GM23338 (cell line): ENCODE results near the gene PLEKHG4B. TPM values are rescaled to one million over a fixed set of nuclear protein-coding genes. Genes with fewer than 3 reads are reported as not detected.

ENCODE experiments used
- ATAC-seq: fragments of 200-7000 bp; cut with Tn5 transposase; 3 replicates; pipeline ENCODE4 v1.9.1; 2020
- DNase-seq: peaks from one replicate; pipeline ENCODE4 v3.0.0-alpha.2; 2015; ENCODE audit warnings: low spot score
- H2AFZ ChIP-seq: fragments of 200-600 bp; sonication (generic); 2 replicates; pipeline ENCODE4 v1.8.0; 2016; ENCODE audit warnings: antibody characterized with exemption, mild to moderate bottlenecking, moderate library complexity
- H3F3A ChIP-seq: fragments of 200-600 bp; sonication (generic); replicated peaks from 2 replicates; pipeline ENCODE4 v1.8.0; 2017; ENCODE audit warnings: antibody characterized with exemption, mixed run types, low read depth
- H3K27ac ChIP-seq: fragments of 200-600 bp; sonication (generic); 2 replicates; pipeline ENCODE4 v1.6.1; 2016; ENCODE audit warnings: low read depth
- H3K27me3 ChIP-seq: fragments of 200-600 bp; sonication (generic); 2 replicates; pipeline ENCODE4 v1.8.0; 2016; ENCODE audit warnings: mild to moderate bottlenecking, mixed run types, moderate library complexity; ENCODE audit not compliant: insufficient read depth
- H3K36me3 ChIP-seq: fragments of 200-600 bp; sonication (generic); 2 replicates; pipeline ENCODE4 v1.8.0; 2016; ENCODE audit warnings: mild to moderate bottlenecking; ENCODE audit not compliant: insufficient read depth
- H3K4me1 ChIP-seq: fragments of 200-600 bp; sonication (generic); 2 replicates; pipeline ENCODE4 v1.8.0; 2016; ENCODE audit warnings: mild to moderate bottlenecking, moderate library complexity; ENCODE audit not compliant: insufficient read depth
- H3K4me2 ChIP-seq: fragments of 200-600 bp; sonication (generic); 2 replicates; pipeline ENCODE4 v1.7.1; 2017; ENCODE audit warnings: mixed run types
- H3K4me3 ChIP-seq: fragments of 200-600 bp; sonication (generic); 2 replicates; pipeline ENCODE4 v1.6.1; 2016; ENCODE audit warnings: mixed run types
- H3K79me2 ChIP-seq: fragments of 200-600 bp; sonication (generic); replicated peaks from 2 replicates; pipeline ENCODE4 v1.8.0; 2017; ENCODE audit warnings: mild to moderate bottlenecking; ENCODE audit not compliant: insufficient read depth
- H3K9me2 ChIP-seq: fragments of 200-600 bp; sonication (generic); 2 replicates; pipeline ENCODE4 v1.8.0; 2017; ENCODE audit not compliant: insufficient read depth
- H4K20me1 ChIP-seq: fragments of 200-600 bp; sonication (generic); replicated peaks from 2 replicates; pipeline ENCODE4 v1.8.0; 2017; ENCODE audit warnings: mild to moderate bottlenecking; ENCODE audit not compliant: insufficient read depth
- H3K27ac Mint-ChIP-seq: 2 replicates; pipeline ENCODE4 v1.8.0; 2020; ENCODE audit warnings: inconsistent platforms, mild to moderate bottlenecking, moderate library complexity, mixed read lengths
- H3K27me3 Mint-ChIP-seq: 3 replicates; pipeline ENCODE4 v1.8.0; 2022; ENCODE audit warnings: low read depth, mild to moderate bottlenecking, moderate library complexity, mixed read lengths, inconsistent platforms; ENCODE audit not compliant: insufficient read depth, poor library complexity
- H3K36me3 Mint-ChIP-seq: 3 replicates; pipeline ENCODE4 v1.8.0; 2021; ENCODE audit warnings: low read depth, mild to moderate bottlenecking, inconsistent platforms, moderate library complexity, mixed read lengths
- H3K4me1 Mint-ChIP-seq: 3 replicates; pipeline ENCODE4 v1.8.0; 2020; ENCODE audit warnings: mild to moderate bottlenecking, inconsistent platforms, mixed read lengths
- H3K4me3 Mint-ChIP-seq: 3 replicates; pipeline ENCODE4 v1.8.0; 2021; ENCODE audit warnings: moderate library complexity, mild to moderate bottlenecking, inconsistent platforms, mixed read lengths
- H3K9me3 Mint-ChIP-seq: 3 replicates; pipeline ENCODE4 v1.8.0; 2020; ENCODE audit warnings: moderate library complexity, mild to moderate bottlenecking, inconsistent platforms, mixed read lengths
- CREB1 ChIP-seq: fragments of 250-450 bp; sonication (Bioruptor Pico); IDR thresholded peaks from 2 replicates; pipeline ENCODE4 v1.5.0; 2020; ENCODE audit warnings: low read depth, mild to moderate bottlenecking, moderate library complexity
- EZH2 ChIP-seq: fragments of 200-600 bp; sonication (generic); IDR thresholded peaks from one replicate; pipeline ENCODE4 v1.8.0; 2017; ENCODE audit warnings: antibody characterized with exemption, mild to moderate bottlenecking, low read depth; ENCODE audit not compliant: unreplicated experiment
- JUNB ChIP-seq: IDR thresholded peaks from one replicate; pipeline ENCODE4 v1.6.1; 2016; ENCODE audit warnings: antibody characterized with exemption; ENCODE audit not compliant: unreplicated experiment
- NANOG ChIP-seq: IDR thresholded peaks from 2 replicates; pipeline ENCODE4 v1.6.1; 2016; ENCODE audit warnings: antibody characterized with exemption, borderline replicate concordance
- POLR2AphosphoS5 ChIP-seq: IDR thresholded peaks from 2 replicates; pipeline ENCODE4 v1.6.1; 2016; ENCODE audit warnings: antibody characterized with exemption, low read depth
- STAT1 ChIP-seq: IDR thresholded peaks from one replicate; pipeline ENCODE4 v1.6.1; 2016; ENCODE audit warnings: antibody characterized with exemption; ENCODE audit not compliant: unreplicated experiment
- ZNF462 ChIP-seq: fragments of 250-450 bp; sonication (Bioruptor Pico); IDR thresholded peaks from 2 replicates; pipeline ENCODE4 v1.5.0; 2020; ENCODE audit warnings: mild to moderate bottlenecking, moderate library complexity
- polyA plus RNA-seq: library from polyadenylated mRNA; unstranded; fragments of >200 nt; fragmentation: Nextera tagmentation; extraction: Ambion mirVana; gene quantifications from 2 replicates; pipeline ENCODE4 v1.2.1, GENCODE V29; 2016
- total RNA-seq: library from RNA; depleted of rRNA; stranded (reverse); fragments of >200 nt; shearing (Covaris generic); gene quantifications from 2 replicates; pipeline ENCODE4 v1.2.3, GENCODE V29; 2014
- TF ChIP-seq, protein P1 (sequence below), 2 experiments: fragments of 200-600 bp in 1 of 2; sonication (generic) in 1 of 2; conservative IDR thresholded peaks; 2 replicates each; pipeline versions ENCODE4 v1.5.1 to v1.6.1; 2016 to 2017; ENCODE audit warnings: antibody characterized with exemption in 2 of 2, low read depth in 2 of 2, mild to moderate bottlenecking in 2 of 2, moderate library complexity in 1 of 2
- TF ChIP-seq, protein P2 (sequence below): IDR thresholded peaks from 2 replicates; pipeline ENCODE4 v1.6.1; 2016; ENCODE audit warnings: antibody characterized with exemption

Gene PLEKHG4B
- total and polyA plus RNA-seq, 2 experiments from 2014 or later, result 33.5 to 54.8 TPM

DNA sequence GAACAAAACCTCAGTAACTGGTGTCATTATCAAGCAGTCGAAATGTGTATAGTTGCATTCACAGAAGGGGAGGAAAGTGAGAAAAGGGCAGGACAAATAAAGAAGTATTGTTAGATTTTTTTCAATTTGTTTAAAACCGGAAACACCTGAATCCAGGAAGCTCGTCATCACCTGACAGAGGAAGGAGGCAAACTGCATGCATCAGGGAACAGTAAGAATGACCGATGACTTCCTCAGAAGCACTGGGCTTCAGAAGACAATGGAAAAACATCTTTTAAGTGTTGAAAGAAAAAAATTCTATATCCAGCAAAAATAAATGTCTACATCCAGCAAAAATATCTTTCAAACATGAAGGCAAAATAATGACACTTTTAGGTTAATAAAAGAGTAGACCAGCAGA, 29.5 kb downstream of the PLEKHG4B start:
- no peak overlapping the region for H3K27ac ChIP-seq
- no peak overlapping the region for H3K4me3 Mint-ChIP-seq
- H3K9me2 ChIP-seq, result no peaks in the 10 kb centered on the region; the same call in 1 of the 2 replicates
- H3K4me1 ChIP-seq, result peaks cover 7% of the 10 kb centered on the region
- H3K4me2 ChIP-seq, result no peak overlapping the region
- peaks cover 32% of the 10 kb centered on the region for H3K36me3 ChIP-seq
- H3K36me3 Mint-ChIP-seq, result peaks cover 95% of the 10 kb centered on the region
- TF ChIP-seq ZNF462, result no peak
- no peak for TF ChIP-seq JUNB
- TF ChIP-seq POLR2AphosphoS5, result no peak
- TF ChIP-seq NANOG, result no peak
- TF ChIP-seq, protein P1, sequence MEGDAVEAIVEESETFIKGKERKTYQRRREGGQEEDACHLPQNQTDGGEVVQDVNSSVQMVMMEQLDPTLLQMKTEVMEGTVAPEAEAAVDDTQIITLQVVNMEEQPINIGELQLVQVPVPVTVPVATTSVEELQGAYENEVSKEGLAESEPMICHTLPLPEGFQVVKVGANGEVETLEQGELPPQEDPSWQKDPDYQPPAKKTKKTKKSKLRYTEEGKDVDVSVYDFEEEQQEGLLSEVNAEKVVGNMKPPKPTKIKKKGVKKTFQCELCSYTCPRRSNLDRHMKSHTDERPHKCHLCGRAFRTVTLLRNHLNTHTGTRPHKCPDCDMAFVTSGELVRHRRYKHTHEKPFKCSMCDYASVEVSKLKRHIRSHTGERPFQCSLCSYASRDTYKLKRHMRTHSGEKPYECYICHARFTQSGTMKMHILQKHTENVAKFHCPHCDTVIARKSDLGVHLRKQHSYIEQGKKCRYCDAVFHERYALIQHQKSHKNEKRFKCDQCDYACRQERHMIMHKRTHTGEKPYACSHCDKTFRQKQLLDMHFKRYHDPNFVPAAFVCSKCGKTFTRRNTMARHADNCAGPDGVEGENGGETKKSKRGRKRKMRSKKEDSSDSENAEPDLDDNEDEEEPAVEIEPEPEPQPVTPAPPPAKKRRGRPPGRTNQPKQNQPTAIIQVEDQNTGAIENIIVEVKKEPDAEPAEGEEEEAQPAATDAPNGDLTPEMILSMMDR (conservative IDR thresholded peaks at IDR 0.05; ENCODE audit: low read depth in 2 of 2), result no peak
- TF ChIP-seq, protein P2, sequence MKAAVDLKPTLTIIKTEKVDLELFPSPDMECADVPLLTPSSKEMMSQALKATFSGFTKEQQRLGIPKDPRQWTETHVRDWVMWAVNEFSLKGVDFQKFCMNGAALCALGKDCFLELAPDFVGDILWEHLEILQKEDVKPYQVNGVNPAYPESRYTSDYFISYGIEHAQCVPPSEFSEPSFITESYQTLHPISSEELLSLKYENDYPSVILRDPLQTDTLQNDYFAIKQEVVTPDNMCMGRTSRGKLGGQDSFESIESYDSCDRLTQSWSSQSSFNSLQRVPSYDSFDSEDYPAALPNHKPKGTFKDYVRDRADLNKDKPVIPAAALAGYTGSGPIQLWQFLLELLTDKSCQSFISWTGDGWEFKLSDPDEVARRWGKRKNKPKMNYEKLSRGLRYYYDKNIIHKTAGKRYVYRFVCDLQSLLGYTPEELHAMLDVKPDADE, result no peak
- no peak for TF ChIP-seq EZH2
- no peak for TF ChIP-seq STAT1
- no peak for TF ChIP-seq CREB1
- DNase-seq (no peak), ATAC-seq (no peak)
- H2AFZ ChIP-seq, result no peak overlapping the region
- no peak overlapping the region for H3K27ac Mint-ChIP-seq
- H3F3A ChIP-seq, result no peaks in the 10 kb centered on the region
- no peaks in the 10 kb centered on the region; the same call in 1 of the 2 replicates for H4K20me1 ChIP-seq
- H3K27me3 ChIP-seq, result no peaks in the 10 kb centered on the region
- peaks cover 48% of the 10 kb centered on the region for H3K9me3 Mint-ChIP-seq
- H3K79me2 ChIP-seq, result peaks cover 51% of the 10 kb centered on the region
- no peak overlapping the region for H3K4me3 ChIP-seq
- peaks cover under 1% of the 10 kb centered on the region for H3K27me3 Mint-ChIP-seq
- peaks cover 11% of the 10 kb centered on the region for H3K4me1 Mint-ChIP-seq
